ENCODE data around the gene KIDINS220.

KIDINS220 gene

DNA sequence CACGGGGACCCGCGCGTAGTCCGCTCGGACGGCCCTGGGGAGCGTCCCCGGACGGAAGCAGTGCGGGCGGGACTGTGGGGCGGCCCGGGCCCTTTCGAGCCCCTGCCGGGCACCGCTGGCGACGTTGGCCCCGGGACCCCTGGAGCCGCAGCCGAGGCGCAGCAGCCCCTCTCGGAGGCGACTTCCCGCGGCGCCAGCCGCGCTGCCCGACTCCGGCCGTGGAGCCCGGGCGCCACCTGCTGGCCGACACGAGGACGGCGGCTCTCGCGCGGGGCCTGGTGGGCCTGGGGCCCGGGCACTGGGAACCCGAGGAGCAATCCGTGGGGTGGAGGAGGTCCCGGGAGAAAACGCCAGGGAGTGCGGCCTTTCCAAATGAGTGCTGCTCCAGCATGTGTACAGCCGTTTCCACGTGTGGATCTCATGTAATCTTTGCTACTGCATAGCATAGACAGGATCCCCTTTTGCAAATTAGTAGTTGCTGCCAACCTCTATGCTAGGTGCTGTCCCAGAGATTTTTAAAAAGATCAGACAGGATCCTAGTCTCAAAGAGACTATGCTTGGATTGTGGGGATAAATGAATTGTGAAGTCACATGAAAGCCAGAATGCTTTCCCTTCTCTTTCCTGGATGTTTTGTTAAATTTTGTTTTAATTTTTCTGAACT, 151.6 kb downstream of the KIDINS220 start:
- DNase-seq, result peak; percentile 66

DNA sequence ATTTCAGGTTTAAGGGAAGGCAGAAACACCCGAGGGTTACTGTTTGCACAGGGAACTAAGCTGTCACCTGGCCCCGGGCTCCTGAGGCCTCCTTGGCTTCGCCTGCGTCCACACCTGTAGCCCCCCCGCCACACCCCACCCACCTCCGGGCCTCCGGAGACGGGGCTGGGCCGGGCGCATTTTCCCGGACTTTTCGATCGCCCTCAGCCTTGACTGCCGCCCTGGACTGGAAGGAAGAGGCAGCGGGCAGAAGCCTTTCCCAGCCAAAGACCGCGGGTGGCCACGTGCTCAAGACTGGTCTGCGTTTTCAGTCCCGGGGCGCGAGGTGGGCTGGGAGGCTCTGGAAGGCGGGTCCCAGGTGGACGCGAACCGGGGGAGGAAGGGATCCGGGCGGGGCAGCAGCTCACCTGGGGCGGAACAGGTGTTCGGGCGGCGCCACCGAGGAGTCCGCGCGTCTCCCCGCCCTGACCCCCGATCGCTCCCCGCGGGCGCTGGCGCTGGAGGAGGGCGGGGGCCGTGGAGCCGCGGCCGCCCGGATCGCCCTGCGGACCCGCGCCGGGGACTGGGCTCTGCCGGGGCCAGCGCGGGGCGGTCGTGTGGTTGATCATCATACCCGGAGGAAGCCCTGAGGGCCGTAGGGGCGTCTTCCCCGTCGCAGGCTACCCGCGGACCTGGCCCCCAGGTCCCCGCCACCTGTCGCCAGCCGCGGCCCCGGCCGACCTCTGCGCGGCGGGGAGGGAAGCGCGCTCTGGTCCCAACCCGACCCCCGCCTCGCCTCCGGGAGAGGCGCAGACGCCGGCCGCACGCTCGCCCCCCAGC, 152.3 kb downstream of the KIDINS220 start:
- DNase-seq, result peak; percentile 63

DNA sequence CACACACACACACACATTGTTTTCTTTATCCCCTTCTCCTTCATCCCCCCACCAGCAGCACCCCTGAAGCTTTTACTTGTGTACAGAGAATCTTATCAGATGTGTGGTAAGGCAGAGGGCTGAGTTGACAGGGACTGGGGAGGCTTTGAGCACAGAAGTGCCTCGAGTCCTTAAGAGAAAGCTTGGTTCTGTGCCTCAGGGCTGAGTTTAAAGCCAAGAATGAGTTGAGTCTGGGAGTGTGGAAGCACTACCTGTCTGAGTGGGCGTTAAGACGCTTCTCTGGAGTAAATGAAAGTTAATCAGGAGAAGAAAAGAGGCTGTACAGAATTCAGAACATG, 152.9 kb downstream of the KIDINS220 start:
- peak; percentile 86 for DNase-seq

DNA sequence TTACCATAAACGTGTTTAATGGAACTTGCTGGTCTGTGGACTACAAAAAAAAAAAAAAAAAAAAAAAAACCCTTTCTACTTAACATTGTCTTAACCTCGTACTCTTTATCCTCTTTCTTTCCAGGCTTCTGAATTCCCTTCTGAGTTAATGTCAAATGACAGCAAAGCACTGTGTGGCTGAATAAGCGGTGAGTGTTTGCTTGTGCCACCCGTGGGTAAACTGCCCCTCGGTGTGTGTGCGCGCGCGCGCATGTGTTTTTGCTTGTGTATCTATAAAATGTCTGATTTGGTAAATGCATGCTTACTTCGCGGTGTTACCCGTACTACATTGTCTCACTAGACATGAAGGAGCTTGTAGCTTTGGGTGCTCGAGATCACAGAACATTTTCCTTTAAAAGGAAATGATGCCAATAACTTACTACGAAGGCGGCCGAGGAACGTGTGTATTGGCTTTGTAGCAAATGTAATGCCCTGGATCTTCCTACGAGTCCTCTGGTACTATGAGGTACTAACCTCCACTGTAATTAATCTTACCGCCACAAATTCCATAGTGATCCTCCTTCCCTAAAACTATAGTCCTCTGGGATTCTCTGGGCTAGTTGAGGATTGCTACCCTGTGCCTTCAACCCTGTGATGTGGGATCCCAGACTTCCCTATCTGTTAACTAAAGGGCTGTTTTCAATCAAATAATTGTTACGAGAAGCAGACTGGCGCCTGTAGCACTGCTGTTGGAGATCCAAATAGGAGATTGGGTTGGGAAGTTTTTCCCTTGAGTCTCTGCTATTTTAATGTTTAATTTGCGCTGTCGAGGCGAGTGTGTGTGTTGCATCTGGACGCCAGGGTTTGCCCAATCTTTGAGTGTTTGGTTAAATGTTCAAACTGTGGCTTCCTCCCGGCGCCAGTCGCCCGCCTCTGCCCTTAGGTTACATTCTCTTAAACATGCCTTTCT, 154.4 kb downstream of the KIDINS220 start:
- DNase-seq, result peak; percentile 69

DNA sequence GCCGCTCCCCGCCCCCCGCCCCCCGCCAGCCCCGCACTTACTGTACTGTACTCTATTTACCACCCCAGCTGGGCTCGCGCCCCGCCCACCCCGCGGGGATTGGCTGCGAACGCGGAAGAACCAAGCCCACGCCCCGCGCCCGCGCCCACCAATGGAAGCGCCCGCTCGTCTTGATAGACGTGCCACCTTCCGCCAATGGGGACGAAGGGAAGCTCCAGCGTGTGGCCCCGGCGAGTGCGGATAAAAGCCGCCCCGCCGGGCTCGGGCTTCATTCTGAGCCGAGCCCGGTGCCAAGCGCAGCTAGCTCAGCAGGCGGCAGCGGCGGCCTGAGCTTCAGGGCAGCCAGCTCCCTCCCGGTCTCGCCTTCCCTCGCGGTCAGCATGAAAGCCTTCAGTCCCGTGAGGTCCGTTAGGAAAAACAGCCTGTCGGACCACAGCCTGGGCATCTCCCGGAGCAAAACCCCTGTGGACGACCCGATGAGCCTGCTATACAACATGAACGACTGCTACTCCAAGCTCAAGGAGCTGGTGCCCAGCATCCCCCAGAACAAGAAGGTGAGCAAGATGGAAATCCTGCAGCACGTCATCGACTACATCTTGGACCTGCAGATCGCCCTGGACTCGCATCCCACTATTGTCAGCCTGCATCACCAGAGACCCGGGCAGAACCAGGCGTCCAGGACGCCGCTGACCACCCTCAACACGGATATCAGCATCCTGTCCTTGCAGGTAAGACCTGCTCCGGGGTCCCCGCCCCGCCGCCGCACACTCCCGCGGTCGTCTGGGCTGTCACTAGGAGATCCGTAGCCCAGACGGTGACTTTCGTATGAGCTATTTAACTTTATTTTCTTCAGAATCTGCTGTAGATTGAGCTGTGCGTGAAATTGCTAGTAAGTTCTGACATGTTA, 155.4 kb downstream of the KIDINS220 start, which contains the start of gene ID2:
ID2 (plus strand) TSS at position 271 of the 907 bp plus-strand sequence; CDS start at position 381, 110 bp downstream.
- peak; percentile 98 for DNase-seq

DNA sequence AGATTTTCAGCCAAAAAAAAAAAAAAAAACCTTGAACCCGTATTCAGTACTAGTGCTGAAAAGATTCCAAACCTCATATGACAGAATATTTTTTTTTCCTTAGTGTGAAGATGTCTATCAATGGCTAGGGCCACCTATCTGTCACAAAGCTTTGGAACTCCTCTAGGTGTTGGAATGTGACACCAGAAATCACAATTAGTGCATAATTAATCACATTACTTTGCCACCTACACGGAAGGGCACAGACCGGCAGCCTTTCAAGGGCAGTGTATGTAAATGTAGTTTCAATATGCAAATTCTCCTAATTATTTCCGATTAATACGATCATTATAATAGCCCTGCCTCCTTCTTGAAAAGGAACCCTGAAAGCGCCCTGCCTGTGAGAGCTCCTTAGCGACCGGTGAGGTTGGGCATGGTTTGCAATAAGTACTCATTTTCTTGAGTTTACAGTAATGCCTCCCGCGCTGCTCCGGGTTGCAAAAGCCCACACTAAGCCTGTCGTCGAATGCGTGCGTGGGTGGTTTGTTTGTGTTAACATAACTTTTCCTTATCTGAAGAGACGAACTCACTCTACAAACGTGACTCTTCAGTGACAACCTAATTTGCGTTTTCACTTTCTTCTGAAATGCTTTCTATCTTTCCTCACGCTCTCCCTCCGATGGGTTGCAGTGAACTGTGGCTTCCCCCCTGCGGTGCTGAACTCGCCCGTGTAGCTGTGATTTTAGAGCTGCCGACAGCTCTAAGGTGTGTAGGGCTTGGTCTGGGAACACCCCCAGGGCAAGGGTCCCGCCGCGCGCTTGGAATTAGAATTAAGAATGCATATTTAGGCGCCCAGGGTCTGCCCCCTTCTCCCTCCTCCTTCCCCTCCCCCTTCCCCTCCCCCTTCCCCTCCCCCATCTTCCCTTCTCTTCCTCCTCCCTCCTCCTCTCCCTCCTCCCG, 156.3 kb downstream of the KIDINS220 start:
- DNase-seq, result peak; percentile 79

DNA sequence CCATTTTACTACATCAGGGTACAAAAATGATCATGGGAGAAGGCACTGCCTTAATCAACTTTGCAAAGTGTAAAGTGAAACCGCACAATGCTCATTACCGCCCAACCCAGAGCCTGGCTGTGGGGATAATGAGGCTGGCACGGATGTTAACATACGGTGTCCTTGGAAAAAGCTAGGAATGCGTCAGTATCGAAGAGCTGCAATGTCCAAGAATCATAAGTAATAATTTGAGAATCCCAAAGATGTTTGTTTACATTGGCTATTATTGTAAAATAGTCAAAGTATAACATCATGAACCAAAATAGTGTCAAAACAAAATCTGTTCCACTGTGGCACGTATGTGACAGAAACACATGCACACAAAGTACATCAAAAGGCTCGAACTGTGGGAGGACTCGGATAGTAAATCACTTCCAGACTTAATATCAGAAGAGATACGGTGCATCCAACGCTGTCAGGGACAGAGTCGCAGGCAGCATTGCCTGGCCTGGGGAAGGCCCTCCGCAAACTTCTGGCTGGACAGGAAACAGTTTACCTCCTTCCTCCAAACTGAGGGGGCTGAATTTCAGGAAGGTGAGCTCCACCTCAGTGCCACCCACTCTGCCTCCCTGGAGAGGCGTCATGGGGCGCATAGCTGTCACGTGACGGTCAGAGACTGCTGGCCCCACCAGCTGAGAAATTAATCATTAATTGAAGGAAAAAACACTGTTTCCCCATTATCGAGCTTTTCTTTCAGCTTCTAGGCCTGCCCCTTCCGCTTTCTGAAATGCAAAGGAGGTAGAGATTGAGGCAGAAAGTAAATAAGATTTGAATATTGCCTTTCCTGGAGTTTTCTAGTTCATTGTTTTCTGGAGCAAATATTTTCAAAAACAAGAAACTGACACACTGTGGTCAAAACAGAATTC, 157.3 kb downstream of the KIDINS220 start:
- peak; percentile 33 for DNase-seq

DNA sequence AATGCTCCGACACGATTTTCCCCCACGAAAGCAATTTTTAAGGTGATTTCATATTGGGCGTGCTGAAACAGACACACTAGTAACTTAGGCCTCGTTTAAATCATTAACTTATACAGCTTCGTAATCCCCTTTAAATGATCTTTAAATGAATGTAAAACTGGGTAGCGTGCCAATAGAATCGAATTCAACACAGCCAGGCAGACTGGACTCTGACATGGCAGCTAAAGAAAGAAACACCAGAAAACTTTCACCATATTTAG, 157.9 kb downstream of the KIDINS220 start:
- no peak for DNase-seq

Measured in hematopoietic multipotent progenitor cell treated with erythropoietin and hydrocortisone succinate and interleukin-3 and kit ligand, for 6 days (in vitro differentiated cells).